GM10266 (cell line): ENCODE data around the gene BCAS3.

Experiments
- DNase-seq: peaks from one replicate; pipeline ENCODE4 v3.0.0; 2012; ENCODE audit errors: extremely low spot score
- TF ChIP-seq, protein P1 (sequence below): IDR thresholded peaks from 2 replicates; pipeline ENCODE4 v1.5.1; 2012; ENCODE audit warnings: mild to moderate bottlenecking, low read depth; ENCODE audit not compliant: control insufficient read depth, insufficient read depth; ENCODE audit errors: missing control alignments

The BCAS3 gene

DNA sequence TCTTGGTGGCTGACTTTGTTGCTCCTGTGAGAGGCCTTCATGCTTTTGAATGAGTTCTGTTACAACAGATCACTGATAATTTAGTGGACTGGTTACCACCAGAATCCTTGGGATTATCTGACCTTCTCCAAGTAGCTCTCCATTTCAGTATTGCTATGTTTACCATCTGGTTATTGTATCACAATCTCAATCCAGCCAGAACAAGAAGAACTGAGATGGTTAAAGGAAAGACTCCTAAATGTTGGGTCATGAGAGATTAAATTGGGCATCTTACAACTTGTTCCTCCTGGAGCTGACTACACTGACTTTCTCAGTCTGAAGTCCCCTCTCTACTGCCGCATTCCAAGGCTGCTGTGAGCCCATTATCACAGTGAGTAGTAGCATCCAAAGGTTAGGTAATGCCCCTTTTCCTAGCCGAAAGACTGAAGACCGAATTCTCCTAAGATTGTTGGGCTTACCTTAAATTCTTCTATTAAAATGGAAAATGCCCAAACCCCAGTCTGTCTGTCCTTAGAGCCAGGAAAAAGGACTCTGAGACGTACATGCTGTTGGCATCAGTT is 540.3 kb downstream of the BCAS3 start:
- no peak for DNase-seq
- TF ChIP-seq, protein P1, sequence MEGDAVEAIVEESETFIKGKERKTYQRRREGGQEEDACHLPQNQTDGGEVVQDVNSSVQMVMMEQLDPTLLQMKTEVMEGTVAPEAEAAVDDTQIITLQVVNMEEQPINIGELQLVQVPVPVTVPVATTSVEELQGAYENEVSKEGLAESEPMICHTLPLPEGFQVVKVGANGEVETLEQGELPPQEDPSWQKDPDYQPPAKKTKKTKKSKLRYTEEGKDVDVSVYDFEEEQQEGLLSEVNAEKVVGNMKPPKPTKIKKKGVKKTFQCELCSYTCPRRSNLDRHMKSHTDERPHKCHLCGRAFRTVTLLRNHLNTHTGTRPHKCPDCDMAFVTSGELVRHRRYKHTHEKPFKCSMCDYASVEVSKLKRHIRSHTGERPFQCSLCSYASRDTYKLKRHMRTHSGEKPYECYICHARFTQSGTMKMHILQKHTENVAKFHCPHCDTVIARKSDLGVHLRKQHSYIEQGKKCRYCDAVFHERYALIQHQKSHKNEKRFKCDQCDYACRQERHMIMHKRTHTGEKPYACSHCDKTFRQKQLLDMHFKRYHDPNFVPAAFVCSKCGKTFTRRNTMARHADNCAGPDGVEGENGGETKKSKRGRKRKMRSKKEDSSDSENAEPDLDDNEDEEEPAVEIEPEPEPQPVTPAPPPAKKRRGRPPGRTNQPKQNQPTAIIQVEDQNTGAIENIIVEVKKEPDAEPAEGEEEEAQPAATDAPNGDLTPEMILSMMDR: no peak

DNA sequence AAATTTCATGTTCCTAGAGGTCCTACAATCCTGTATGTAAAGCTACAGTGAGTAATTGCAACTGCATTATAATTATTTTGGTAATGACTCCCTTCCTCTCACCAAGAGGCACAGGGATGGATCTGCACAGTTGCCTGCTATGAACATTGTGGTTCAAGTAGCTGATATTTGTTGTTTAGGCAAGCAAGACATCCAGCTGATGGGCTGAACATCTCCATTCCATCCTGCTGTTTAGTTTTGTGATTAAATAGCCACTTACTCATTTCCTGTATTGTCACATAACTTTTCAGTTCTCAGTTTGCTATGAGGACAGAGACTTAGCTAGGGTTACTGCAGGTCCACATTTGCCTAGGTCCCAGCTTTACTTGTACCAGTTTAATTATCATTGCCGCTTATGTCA is 540.8 kb downstream of the BCAS3 start:
- DNase-seq: no peak

DNA sequence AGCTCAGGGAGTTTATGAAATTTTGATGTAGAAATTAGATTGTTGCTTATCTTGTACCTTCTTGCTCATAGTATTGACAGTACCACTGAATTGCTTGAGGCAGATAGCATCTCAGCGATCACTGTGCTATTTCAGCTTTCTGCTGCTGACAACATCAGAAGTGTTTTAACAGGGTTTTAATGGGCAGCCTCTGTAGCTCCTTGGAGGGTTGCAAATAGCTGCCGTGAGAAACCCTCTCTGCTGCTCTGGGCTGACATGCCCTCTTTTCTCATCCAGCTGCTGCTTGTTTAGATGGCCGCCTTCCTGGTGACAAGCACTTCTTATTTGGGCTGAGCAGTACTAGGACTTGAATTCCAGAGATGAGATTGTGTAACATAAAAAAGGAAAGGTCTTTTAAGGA is 541.8 kb downstream of the BCAS3 start:
- TF ChIP-seq, protein P1: no peak
- DNase-seq: no peak

More for the DNA sequence above, 540.8 kb downstream of the BCAS3 start:
- TF ChIP-seq, protein P1: no peak

DNA sequence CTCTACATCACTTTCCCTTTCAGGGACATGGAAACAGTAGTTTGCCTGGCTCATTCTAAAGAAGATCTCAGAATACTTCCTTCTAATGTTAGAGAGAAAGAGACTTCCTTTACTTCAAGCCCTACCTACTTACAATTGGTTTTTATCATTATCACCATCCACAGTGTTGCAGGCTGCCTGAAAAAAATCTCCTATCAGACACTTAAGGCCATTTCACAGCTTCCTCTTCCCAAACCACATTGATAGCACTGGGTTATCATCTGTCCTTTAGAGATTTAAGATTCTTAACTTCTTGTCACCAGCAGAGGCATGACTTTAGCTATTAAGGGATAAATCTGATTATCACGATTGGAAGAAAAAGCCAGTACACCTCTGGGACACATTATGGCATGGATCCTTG is 543.5 kb downstream of the BCAS3 start:
- DNase-seq: no peak
- TF ChIP-seq, protein P1: no peak

- DNase-seq: no peak
Observed at GRCh38 chr17:61221597-61222471, 544.2 kb downstream of the BCAS3 start.

DNA sequence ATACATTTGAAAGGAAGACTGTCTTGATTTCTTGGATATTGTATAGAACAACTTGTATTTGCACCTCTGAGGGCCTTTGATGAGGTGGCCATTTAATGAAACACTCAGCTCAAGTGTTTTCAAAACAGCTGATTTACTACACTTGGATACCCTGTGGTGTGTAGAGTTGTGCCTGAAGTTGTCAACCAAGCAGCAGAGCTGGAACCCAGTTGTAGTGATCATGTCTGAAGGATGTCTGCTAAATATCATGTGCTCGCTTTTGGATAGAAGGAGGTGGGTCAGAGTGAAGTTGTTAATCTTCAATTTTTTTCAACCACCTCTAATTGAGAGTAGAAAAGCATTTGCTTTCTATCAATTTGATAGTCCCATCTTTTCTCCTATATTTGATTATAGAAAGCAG is 546.1 kb downstream of the BCAS3 start:
- TF ChIP-seq, protein P1: no peak
- no peak for DNase-seq

More at GRCh38 chr17:61221597-61222471, 544.2 kb downstream of the BCAS3 start:
- TF ChIP-seq, protein P1: no peak
